MM.1S (cell line): ENCODE results near the gene TGM5.

Experiments used
- CTCF ChIP-seq: fragments of 300-600 bp; sonication (generic); IDR thresholded peaks from 2 replicates; pipeline ENCODE4 v1.5.1; 2016; ENCODE audit warnings: antibody characterized with exemption, low read length, mixed read lengths
- EZH2 ChIP-seq: fragments of 300-600 bp; sonication (generic); optimal IDR thresholded peaks from 2 replicates; pipeline ENCODE3; 2017; ENCODE audit warnings: low read depth, mild to moderate bottlenecking, antibody characterized with exemption, low read length, mixed read lengths

GRCh38 chr15:43196760-43197548 lies 69.8 kb downstream of the TGM5 start:
- TF ChIP-seq CTCF (no peak), EZH2 (no peak)
